Panc1 (cell line): ENCODE measurements around the gene FN3KRP. TPM values are rescaled to one million over a fixed set of nuclear protein-coding genes. Genes with fewer than 3 reads are reported as not detected.

ENCODE experiments used
- microRNA-seq: library from miRNA; unstranded; fragments of <30 nt; microRNA quantifications from one replicate; pipeline ENCODE4 v1.1.0, GENCODE V29; 2020; ENCODE audit not compliant: unreplicated experiment
- total RNA-seq: library from RNA; stranded (reverse); gene quantifications from one replicate; pipeline ENCODE4 v1.2.1, GENCODE V29; 2021; ENCODE audit not compliant: unreplicated experiment

FN3KRP gene
- total RNA-seq, 1 experiment from 2014 or later = 41.0 TPM

Small RNA genes within 50 kb of the gene (microRNA-seq; reads per million reads assigned to microRNA genes)
- gene MIR4525 = not detected

Other genes starting within 250 kb of the FN3KRP start
- gene FOXK2, start 197.0 kb upstream of the FN3KRP start, total RNA-seq = 143 TPM
- 132 TPM for gene WDR45B, start 68.3 kb upstream of the FN3KRP start, total RNA-seq
- gene RAB40B, start 18.0 kb upstream of the FN3KRP start, total RNA-seq = 7.1 TPM
- 34.8 TPM for gene FN3K, start 18.9 kb downstream of the FN3KRP start, total RNA-seq
- 186 TPM for gene TBCD, start 35.4 kb downstream of the FN3KRP start, total RNA-seq
- not detected for gene ZNF750, start 123.3 kb downstream of the FN3KRP start, total RNA-seq